Spinal cord (tissue), 10 donors: ENCODE data around the gene ZFHX3. TPM values are rescaled to one million over a fixed set of nuclear protein-coding genes. Genes with fewer than 3 reads are reported as not detected.

Experiments used
- DNase-seq, 6 donors: peaks; one replicate each; pipeline versions ENCODE4 v3.0.0 to v3.0.0-alpha.2; 2013 to 2015; ENCODE audit warnings: low spot score in 6 of 6, low read depth in 4 of 6
- H3K27ac ChIP-seq: one replicate; pipeline ENCODE4 v1.5.1; 2013; ENCODE audit warnings: low read depth, low read length, control low read depth
- H3K27me3 ChIP-seq: one replicate; pipeline ENCODE4 v1.6.1; 2013; ENCODE audit warnings: low read length; ENCODE audit not compliant: control insufficient read depth, insufficient read depth
- H3K36me3 ChIP-seq: one replicate; pipeline ENCODE4 v1.6.1; 2013; ENCODE audit warnings: low read length; ENCODE audit not compliant: control insufficient read depth, insufficient read depth
- H3K4me1 ChIP-seq: one replicate; pipeline ENCODE4 v1.6.1; 2013; ENCODE audit warnings: low read length; ENCODE audit not compliant: control insufficient read depth, insufficient read depth
- H3K4me3 ChIP-seq: one replicate; pipeline ENCODE4 v1.5.1; 2013; ENCODE audit warnings: low read depth, low read length, control low read depth
- H3K9me3 ChIP-seq: one replicate; pipeline ENCODE4 v1.6.1; 2013; ENCODE audit warnings: low read length; ENCODE audit not compliant: control insufficient read depth, insufficient read depth
- whole genome bisulfite sequencing: methylation state at CpG from one replicate; pipeline ENCODE4 v1.1.5; 2013; ENCODE audit warnings: missing lambda C conversion rate; ENCODE audit not compliant: insufficient coverage; 5-methylcytosine and 5-hydroxymethylcytosine counted together
- polyA plus RNA-seq, 2 donors: library from polyadenylated mRNA; unstranded; fragments of 120-200 nt; gene quantifications; one replicate each; pipeline ENCODE4 v1.2.1, GENCODE V29; 2013; ENCODE audit not compliant: insufficient read length in 2 of 2
- total RNA-seq, 2 donors: library from RNA; depleted of rRNA in 1 of 2; stranded (reverse); fragments of 120-200 nt in 1 of 2; fragments of >200 nt in 1 of 2; gene quantifications; one replicate each; pipeline versions ENCODE4 v1.2.3 to v1.2.4, GENCODE V29; 2013 to 2014
- donor health status: healthy.

The ZFHX3 gene
- total and polyA plus RNA-seq, 4 donors = 10.7 to 16.6 (median 13.1) TPM

DNA sequence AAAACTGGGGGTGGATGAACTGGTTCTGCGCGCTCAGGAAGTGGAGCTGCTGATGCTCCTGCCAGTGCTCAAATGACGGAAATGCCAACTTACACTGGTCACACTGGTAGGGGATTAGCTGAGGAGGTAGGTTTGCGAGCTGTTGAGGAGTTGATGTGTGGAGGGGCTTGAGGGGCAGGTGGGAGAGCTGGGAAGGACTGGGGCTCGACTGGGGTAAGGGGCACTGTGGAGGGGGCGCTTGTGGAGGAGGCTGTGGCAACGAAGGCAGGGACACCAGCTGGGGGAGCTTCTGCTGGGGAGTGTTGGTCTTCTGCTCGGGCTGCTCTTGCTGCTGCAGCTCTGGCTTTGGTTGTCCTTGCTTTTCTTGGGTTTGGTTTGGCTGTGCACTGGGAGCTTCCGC is 252.9 kb downstream of the ZFHX3 start:
- 97% methylated on average over 9 of the region's 9 CpGs for WGBS
- peaks cover 33% of the 10 kb centered on the region for H3K36me3 ChIP-seq
- H3K4me1 ChIP-seq = peaks cover 5% of the 10 kb centered on the region
- H3K9me3 ChIP-seq = no peaks in the 10 kb centered on the region
- H3K27me3 ChIP-seq = no peaks in the 10 kb centered on the region
- no peak for DNase-seq
- no peak overlapping the region for H3K4me3 ChIP-seq
- no peak overlapping the region for H3K27ac ChIP-seq

DNA sequence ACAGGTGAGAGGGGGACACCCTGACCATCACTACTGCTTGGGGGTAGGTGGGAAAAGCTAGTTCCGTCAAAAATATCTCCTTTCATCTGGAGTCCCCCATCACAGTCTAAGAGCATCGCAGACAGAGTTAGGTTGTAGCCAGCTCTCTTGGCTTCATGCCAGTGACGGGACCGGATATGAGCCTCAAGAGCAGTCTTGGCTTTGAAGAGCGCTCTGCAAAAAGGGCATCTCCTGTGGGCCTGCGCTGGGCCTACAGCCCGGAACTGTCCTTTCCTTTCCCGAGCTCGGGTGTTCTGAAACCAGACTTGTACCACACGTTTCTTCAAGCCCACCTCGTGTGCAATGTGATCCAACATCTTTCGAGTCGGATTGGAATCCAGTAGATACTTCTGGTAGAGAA is 253.6 kb downstream of the ZFHX3 start:
- H3K27ac ChIP-seq = no peak overlapping the region
- H3K9me3 ChIP-seq = no peaks in the 10 kb centered on the region
- no peak for DNase-seq
- peaks cover 5% of the 10 kb centered on the region for H3K4me1 ChIP-seq
- 95% methylated on average over 13 of the region's 13 CpGs for WGBS
- peaks cover 33% of the 10 kb centered on the region for H3K36me3 ChIP-seq
- no peaks in the 10 kb centered on the region for H3K27me3 ChIP-seq
- no peak overlapping the region for H3K4me3 ChIP-seq

DNA sequence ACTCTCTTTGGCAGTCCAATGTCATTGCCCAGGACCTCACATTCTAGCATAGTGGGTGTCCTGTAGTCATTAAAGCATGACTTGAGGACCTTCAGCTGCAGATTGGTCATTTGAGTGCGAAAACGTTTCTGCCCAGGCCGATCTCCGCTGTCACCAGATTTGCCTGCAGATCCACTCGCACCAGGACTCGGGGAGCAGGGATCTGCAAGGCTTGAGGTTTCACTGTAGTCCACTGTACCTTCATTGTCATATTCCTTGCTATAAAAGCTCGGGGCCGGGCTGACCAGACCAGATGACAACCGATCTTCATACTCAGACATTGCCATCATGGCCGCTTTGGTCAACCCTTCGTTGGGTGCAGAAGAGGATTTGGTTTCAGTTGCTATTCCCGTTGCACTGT is 254.2 kb downstream of the ZFHX3 start:
- whole genome bisulfite sequencing = 97% methylated on average over 12 of the region's 12 CpGs
- no peak overlapping the region for H3K4me3 ChIP-seq
- no peak for DNase-seq
- no peaks in the 10 kb centered on the region for H3K9me3 ChIP-seq
- no peaks in the 10 kb centered on the region for H3K27me3 ChIP-seq
- no peak overlapping the region for H3K27ac ChIP-seq
- peaks cover 33% of the 10 kb centered on the region for H3K36me3 ChIP-seq
- H3K4me1 ChIP-seq = peaks cover 6% of the 10 kb centered on the region

DNA sequence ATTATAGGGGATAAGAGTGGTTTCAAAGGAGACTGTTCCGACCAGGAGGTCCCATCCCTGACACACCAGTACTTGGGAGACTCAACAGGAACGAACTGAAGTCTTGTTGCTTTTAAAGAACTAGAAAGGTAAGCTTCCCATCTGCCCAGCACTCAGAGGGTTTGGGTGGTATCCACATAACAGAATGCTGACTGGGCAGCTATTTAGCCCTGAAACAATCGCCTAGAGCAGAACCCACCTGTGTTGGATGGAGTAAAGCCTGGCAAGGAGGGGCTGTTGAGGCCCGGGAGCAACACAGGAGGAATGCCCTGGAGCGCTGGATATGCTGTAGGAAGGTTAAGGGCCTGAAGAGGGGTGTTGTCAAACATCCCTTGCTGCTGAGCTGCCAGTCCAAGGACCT is 254.9 kb downstream of the ZFHX3 start:
- no peaks in the 10 kb centered on the region for H3K9me3 ChIP-seq
- H3K36me3 ChIP-seq = peaks cover 35% of the 10 kb centered on the region
- no peak overlapping the region for H3K4me3 ChIP-seq
- H3K27me3 ChIP-seq = no peaks in the 10 kb centered on the region
- 100% methylated on average over 3 of the region's 5 CpGs for WGBS
- DNase-seq = no peak
- no peak overlapping the region for H3K27ac ChIP-seq
- H3K4me1 ChIP-seq = peaks cover 13% of the 10 kb centered on the region

DNA sequence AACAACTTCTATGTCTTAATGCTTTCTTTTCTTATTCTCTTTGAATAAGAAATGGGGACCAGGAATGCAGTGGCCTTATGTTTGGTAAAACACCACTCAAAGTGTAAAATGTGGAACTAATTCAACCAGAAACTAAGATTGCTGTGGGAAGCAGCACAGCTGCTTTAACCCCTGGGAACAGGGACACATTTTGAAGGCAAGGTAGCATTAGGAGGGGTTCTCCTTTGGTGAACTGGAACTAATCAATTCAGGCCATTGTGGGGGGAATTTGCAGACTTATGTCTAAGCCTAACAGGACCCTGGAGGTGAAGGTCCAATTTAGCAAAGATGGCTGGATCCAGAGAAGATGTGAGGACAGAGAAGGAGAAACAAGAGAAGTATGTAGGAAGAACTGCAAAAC is 256.1 kb downstream of the ZFHX3 start:
- H3K9me3 ChIP-seq = no peaks in the 10 kb centered on the region
- H3K27ac ChIP-seq = no peak overlapping the region
- no peak overlapping the region for H3K4me3 ChIP-seq
- H3K4me1 ChIP-seq = peaks cover 10% of the 10 kb centered on the region
- no peaks in the 10 kb centered on the region for H3K27me3 ChIP-seq
- no peak for DNase-seq
- H3K36me3 ChIP-seq = peaks cover 29% of the 10 kb centered on the region

DNA sequence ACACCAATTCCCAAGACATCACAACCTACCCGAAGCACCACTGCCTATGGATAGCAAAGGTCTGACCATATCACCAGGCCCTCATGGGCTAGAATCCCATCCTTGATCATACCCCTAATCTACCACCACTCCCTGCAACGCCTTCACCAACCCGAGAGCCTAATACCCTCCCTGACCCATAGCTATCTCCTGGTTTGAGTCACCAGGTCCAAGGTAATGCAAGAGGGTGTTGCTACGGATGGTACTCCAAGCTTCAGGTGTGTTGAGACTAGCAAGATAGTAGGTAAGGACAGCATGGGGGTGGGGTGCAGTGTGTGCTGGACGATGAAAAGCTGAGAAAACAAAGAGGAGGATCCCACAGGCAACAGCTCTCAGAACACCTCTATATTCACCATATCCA is 258.0 kb downstream of the ZFHX3 start:
- Histone ChIP-seq H3K27me3 (no peaks in the 10 kb centered on the region), H3K4me3 (no peak overlapping the region), H3K4me1 (peaks cover 10% of the 10 kb centered on the region), H3K9me3 (no peaks in the 10 kb centered on the region), H3K36me3 (peaks cover 16% of the 10 kb centered on the region), H3K27ac (no peak overlapping the region)
- DNase-seq = no peak
- WGBS = 100% methylated on average over 2 of the region's 5 CpGs

DNA sequence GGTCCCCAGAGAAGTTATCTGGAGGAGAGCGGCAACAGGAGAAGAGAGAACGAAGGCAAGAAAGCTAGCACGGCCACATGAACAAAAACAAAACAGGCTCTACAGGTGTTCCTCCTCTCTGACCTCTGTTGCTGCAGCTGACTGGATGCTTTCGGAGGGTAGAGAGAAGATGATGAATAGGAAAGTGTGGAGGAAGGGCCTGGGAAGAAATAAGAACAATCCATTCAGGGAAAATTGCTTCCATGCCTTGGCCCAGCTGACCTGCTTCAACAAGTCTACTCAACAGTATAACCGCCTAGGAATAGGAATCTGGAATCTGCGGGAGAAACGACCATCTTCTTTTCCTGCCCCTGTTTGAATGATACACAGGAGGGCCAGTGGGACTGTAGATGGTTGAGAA is 258.5 kb downstream of the ZFHX3 start:
- H3K27me3 ChIP-seq = no peaks in the 10 kb centered on the region
- no peaks in the 10 kb centered on the region for H3K9me3 ChIP-seq
- no peak for DNase-seq
- H3K27ac ChIP-seq = no peak overlapping the region
- peaks cover 10% of the 10 kb centered on the region for H3K4me1 ChIP-seq
- no peak overlapping the region for H3K4me3 ChIP-seq
- WGBS = 96% methylated on average over 4 of the region's 7 CpGs
- H3K36me3 ChIP-seq = peaks cover 12% of the 10 kb centered on the region

DNA sequence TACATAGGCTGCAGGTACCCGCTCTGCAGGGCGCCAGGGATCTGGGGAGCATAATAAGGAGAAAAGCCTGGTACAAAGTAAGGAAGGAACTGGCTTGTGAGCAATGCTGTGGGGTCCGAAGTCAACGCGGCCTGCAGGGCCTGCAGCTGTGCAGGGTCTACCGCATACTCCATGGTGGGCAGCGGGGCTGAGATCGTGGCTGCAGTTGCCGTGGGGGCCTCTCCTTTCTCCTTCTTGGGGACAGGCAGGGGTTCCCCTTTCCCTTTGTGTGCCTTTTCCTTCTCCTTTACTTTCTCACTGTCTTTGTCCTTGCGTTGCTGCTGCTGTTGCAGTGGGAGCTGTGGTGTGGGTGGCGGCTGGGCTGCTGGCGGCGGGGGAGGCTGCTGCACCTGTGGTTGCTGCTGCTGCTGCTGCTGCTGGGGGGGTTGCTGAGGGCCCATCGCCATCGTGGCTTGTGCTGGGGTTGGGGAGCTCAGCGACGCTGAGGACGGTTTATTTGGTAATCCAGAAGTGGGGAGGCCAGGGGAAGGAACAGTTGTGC is 259.6 kb downstream of the ZFHX3 start:
- WGBS = 63% methylated on average over 15 of the region's 18 CpGs
- Histone ChIP-seq H3K9me3 (no peaks in the 10 kb centered on the region), H3K27me3 (no peaks in the 10 kb centered on the region), H3K27ac (peak overlapping the region; percentile 61), H3K36me3 (peaks cover 10% of the 10 kb centered on the region), H3K4me1 (peaks cover 10% of the 10 kb centered on the region), H3K4me3 (peak overlapping the region; percentile 56)
- DNase-seq = no peak

DNA sequence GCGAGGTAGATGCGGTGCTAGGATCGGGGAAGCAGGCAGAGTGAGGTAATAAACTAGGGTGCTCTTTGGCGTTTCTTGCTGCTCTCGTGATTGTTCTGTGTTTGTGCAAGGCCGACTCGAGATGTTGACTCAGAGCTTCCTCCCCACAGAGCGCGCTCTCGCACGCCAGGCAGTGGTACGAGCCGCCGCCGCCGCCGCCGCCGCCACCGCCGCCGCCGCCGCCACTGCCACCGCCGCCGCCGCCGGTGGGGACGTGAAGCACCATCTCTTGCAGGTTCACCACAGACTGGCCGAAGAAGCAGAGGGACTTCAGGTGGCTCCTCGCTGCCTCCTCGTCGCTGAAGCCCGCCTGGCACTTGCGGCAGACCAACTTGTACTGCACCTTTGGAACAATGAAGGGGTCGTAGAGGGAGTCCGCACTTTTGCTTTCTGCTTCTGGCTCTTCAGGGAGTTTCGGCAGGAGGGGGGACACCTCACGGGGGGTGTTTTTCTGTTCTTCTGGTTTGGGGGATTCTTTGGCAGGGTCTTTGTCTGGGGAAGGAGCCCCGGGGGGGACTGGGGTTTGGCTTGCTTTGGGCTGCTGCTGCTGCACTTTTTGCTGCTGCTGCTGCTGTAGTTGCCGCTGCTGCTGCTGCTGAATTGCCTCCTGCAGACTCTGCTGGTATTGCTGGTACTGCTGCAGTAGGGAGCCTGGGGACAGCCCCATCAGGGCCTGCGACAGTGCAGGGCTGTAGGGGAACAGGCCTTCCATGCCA is 260.2 kb downstream of the ZFHX3 start:
- Histone ChIP-seq H3K4me3 (peak overlapping the region; percentile 56), H3K4me1 (peaks cover 10% of the 10 kb centered on the region), H3K9me3 (no peaks in the 10 kb centered on the region), H3K36me3 (peaks cover 7% of the 10 kb centered on the region), H3K27me3 (no peaks in the 10 kb centered on the region), H3K27ac (peak overlapping the region; percentile 61)
- peak in 5 of 6 donors; percentile 45 to 89 (median 50) for DNase-seq
- under 1% methylated on average over 43 of the region's 43 CpGs for WGBS

DNA sequence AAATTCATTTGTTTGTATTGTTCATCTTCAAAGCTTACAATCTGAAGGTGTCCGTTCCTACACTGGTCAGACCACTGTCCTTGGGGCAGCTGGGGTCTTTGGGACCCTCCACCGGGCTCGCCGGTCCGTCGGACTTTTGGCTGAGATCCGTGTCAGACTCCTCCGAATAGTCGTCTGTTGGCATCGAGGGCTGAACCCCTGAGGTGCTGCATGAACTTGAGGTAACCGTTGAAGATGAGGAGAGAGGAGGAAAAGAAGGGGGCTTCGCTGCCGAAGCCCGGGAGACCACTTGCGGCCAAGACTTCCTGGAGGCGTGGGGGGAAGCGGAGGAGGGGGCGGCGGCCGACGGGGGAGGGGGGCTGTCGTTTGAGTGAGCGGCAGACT is 260.8 kb downstream of the ZFHX3 start:
- Histone ChIP-seq H3K4me1 (peaks cover 10% of the 10 kb centered on the region), H3K36me3 (peaks cover 7% of the 10 kb centered on the region), H3K27me3 (no peaks in the 10 kb centered on the region), H3K9me3 (no peaks in the 10 kb centered on the region), H3K4me3 (peak overlapping the region; percentile 56), H3K27ac (peak overlapping the region; percentile 16)
- no peak for DNase-seq
- 6% methylated on average over 23 of the region's 23 CpGs for WGBS
